Activated naive CD4-positive, alpha-beta T cell treated with Interleukin-2 at 50 U/mL for 16 hours (primary cell): ENCODE results near the gene TPST2.

Experiments used
- DNase-seq: peaks from one replicate; pipeline ENCODE4 v3.0.0-alpha.2; 2020

TPST2 gene

GRCh38 chr22:26486394-26486793 lies 103.5 kb downstream of the TPST2 start:
- DNase-seq, result no peak

- DNase-seq, result no peak
These were observed 104.0 kb downstream of the TPST2 start for GRCh38 chr22:26485806-26486390.

GRCh38 chr22:26485013-26485412 lies 104.9 kb downstream of the TPST2 start:
- no peak for DNase-seq

GRCh38 chr22:26484360-26484706 lies 105.6 kb downstream of the TPST2 start:
- peak; percentile 16 for DNase-seq

- DNase-seq, result peak; percentile 93
These were observed 106.2 kb downstream of the TPST2 start, which contains the start of the genes HPS4 and SRRD for GRCh38 chr22:26483439-26484359. HPS4 (minus strand) TSS chr22:26483783; CDS start chr22:26481762, 2,021 bp downstream. SRRD (plus strand) TSS chr22:26483877; CDS start chr22:26483891, 14 bp downstream.

- DNase-seq, result no peak
These were observed 106.9 kb downstream of the TPST2 start for GRCh38 chr22:26483043-26483438.

GRCh38 chr22:26482161-26482560 lies 107.8 kb downstream of the TPST2 start:
- no peak for DNase-seq

GRCh38 chr22:26481694-26482093 lies 108.2 kb downstream of the TPST2 start:
- DNase-seq, result no peak

- no peak for DNase-seq
These were observed 108.7 kb downstream of the TPST2 start for GRCh38 chr22:26481112-26481693.

GRCh38 chr22:26480611-26480932 lies 109.4 kb downstream of the TPST2 start:
- no peak for DNase-seq

- DNase-seq, result no peak
These were observed 109.9 kb downstream of the TPST2 start for GRCh38 chr22:26479792-26480610.

GRCh38 chr22:26479043-26479791 lies 110.7 kb downstream of the TPST2 start:
- DNase-seq, result no peak

GRCh38 chr22:26477341-26477731 lies 112.6 kb downstream of the TPST2 start:
- DNase-seq, result no peak

GRCh38 chr22:26476705-26477340 lies 113.1 kb downstream of the TPST2 start:
- DNase-seq, result no peak

- DNase-seq, result no peak
These were observed 115.2 kb downstream of the TPST2 start for GRCh38 chr22:26474682-26475081.
